ENCODE results near the gene TMEFF2.

Gene TMEFF2

DNA sequence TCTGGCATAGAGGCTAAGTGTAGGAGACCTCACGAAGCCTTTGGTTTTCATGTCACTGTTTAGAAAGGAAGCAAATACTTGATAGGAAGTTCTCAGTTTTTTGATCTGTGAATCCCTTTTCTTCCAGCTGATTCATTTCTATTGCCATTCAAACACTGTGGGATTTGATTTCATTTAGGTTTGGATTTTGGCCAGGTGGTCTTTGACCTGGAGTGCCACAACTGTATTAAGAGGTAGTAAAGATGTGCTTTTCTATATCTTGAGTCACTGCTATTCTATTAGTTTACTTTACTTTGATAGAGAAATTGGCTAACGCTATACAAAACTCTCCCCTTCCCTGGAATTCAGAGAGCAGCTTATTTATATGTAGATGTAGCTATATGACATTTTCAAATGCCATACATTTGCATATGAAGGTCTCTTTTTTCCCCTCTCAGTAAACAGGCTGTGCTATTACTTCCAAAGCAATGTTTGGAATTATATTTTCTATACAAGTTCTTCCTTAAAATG, 215.5 kb downstream of the TMEFF2 start:
- in situ Hi-C loops (cut with MboI; ENCODE audit: low sequenced_read_pairs), result no loop called here

DNA sequence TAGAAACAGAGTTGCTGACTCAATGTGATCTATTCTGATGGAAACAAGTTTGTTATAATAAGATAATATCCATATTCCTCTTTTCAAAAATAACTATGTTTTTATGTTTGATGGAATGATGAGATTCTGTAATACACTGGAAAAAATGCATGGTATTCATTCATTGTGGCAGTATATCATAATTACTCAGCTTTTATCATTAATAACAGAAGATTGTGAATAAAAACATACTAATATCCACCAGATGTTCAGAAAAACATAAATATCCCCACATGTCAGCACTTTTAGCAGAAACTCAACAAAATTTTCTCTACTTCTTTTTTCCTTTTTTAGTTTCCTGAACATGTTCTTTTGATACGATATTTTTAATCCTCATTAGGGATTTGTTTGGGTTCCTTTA, 217.0 kb downstream of the TMEFF2 start:
- in situ Hi-C loops (cut with MboI; ENCODE audit: low sequenced_read_pairs), result no loop called here

- in situ Hi-C loops (cut with MboI; ENCODE audit: low sequenced_read_pairs), result no loop called here
Observed at GRCh38 chr2:191976436-191976835, 218.3 kb downstream of the TMEFF2 start.

DNA sequence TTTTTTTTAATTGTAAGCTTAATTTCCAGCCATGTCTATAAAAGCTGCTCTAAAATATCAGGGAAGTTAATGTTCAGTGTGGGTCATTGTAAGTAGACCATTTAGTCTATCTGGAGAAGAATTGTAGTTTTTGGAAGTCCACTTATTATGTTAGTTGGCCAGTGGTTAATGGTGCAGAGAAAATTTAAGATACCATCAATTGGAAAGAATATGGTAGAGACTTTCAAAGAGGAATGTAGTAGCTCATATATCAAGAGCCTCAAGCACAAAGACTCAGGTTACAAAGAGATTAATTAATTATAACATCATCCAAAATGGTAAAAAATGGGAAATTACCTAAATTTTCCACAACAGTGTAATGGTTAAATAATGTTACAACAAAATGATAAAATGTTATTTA, 220.1 kb downstream of the TMEFF2 start:
- in situ Hi-C loops (cut with MboI; ENCODE audit: low sequenced_read_pairs), result no loop called here

- in situ Hi-C loops (cut with MboI; ENCODE audit: low sequenced_read_pairs), result no loop called here
Observed at GRCh38 chr2:191970867-191971266, 223.9 kb downstream of the TMEFF2 start.

DNA sequence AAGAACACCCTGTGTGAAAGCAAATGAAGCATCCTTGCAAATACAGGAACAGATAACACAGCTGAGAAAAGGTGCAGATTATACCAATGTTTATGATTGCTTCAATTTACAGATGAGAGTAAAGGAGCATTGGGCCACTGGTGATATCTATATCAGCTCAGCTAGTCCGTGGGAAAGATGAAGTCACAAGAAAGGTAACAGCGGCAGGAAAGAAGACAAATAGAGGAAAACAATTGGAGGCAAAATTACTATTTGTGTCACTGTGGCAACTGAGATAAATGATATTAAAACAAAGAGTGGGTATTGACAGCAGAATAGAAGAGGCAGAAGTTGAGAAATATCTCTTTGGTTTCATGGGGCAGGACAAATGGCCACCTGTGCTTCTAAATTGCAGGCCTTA, 226.6 kb downstream of the TMEFF2 start:
- in situ Hi-C loops (cut with MboI; ENCODE audit: low sequenced_read_pairs), result no loop called here

DNA sequence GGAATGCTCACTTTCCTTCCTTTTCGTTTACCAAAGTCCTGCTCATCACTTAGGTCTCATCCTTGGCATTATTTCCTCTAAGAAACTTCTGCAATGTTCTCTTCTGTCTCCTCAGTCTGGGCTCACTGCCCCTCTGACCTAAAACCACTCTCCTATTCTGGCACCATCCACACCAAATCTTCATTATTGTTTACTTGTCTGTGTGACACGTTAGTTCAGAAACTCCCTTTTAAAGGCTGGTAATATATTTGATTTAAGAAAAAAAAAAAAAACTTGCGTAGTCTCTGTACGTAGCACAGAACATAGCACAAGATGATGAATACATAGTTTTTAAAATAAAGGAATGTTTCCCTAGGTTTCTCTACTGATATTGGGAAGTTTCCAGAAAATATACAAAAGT, 229.0 kb downstream of the TMEFF2 start:
- in situ Hi-C loops (cut with MboI; ENCODE audit: low sequenced_read_pairs), result no loop called here

DNA sequence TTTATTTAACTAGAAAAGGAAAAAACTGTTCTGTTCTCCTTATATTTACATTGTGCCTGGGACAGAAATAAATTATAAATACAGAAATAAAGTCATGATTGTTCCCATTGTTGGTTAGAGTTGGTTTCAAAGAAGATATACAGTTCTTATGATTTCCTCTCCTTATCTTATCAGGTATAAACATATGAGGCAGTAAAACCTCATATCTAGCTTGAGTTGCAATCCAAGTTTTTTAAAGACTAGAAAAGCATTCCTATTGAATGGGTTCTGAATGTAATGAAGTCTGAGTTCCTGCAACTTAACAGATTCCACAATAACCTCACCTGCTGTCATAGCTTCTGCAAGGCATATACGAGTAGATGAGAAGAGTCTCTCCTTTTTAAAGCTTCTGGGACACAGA, 233.2 kb downstream of the TMEFF2 start:
- in situ Hi-C loops (cut with MboI; ENCODE audit: low sequenced_read_pairs), result no loop called here

GRCh38 chr2:191959209-191959608, 235.5 kb downstream of the TMEFF2 start:
- in situ Hi-C loops (cut with MboI; ENCODE audit: low sequenced_read_pairs), result no loop called here

- in situ Hi-C loops (cut with MboI; ENCODE audit: low sequenced_read_pairs), result no loop called here
Observed at GRCh38 chr2:191957996-191958860, 236.5 kb downstream of the TMEFF2 start.

DNA sequence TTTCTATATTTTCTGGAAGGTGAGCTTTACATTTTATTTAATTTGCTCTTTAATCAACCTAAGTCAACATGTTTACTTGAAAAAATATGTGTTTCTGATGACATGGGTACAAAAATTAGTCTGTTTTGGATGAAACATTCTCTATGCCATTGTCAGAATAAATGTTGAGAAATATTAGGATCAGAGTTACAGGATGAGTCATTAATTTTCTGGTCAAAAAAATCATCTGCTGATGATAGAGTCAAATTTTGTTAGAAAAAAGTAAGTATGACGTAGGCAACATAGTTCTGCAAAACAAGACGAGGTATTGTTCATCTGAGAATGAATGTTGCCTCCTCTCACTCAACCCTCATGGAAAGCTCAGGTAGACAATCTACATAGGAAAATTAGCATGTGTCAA, 240.3 kb downstream of the TMEFF2 start:
- in situ Hi-C loops (cut with MboI; ENCODE audit: low sequenced_read_pairs), result no loop called here

DNA sequence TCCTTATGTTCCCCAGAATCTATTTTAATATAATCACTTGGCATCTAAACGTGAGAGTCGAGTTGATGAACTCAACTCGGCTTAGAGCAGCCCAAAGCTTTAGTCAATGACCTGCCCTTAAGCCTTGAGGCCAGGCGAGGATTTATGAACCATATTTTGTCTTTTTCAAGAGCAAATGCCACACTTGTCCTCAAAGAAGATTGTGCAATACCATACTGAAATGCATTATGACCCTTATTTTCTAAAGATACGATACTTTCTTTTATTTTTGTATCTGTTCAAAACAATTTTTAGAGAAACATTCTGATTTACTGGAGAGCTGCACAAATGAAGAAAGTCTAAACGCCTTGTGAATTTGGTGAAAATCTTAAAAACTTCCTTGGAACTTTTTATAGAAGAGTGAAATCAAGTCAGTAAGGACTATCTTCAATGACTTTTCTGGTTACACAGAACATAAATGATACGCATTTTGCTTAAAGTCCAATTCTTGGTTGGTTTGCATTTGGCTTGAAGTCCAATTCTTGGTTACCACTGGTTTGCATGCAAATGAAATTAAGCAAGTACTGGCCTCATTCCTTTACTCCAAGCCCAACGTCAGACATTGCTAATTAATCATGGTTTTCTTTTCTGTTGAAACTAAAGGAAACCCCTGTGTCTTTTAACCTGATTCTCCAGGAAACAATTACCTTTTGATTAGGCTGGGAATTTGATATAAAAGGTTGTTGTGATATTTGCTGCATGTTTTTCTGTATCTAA, 242.0 kb downstream of the TMEFF2 start:
- in situ Hi-C loops (cut with MboI; ENCODE audit: low sequenced_read_pairs), result no loop called here

GRCh38 chr2:191951832-191952231, 242.9 kb downstream of the TMEFF2 start:
- in situ Hi-C loops (cut with MboI; ENCODE audit: low sequenced_read_pairs), result no loop called here

DNA sequence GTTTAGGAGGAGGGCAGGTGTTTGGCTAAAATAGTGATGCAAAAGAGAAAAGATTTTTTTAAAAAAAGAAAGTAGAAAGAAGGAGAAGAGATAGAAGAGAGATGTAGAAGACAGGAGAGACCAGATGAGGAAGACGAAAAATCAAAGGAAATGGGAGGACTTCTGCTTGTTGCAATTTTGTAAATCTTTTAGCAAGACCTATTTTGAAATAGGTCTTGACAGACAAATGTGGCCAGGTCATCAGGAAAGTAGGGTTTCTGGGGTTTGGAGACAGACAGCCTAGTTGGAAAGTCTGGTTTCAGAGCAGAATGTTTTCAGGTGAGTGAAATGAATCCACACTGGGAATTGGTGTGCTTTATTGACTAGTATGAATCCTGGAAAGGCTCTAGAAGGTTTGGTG, 243.4 kb downstream of the TMEFF2 start:
- in situ Hi-C loops (cut with MboI; ENCODE audit: low sequenced_read_pairs), result no loop called here

DNA sequence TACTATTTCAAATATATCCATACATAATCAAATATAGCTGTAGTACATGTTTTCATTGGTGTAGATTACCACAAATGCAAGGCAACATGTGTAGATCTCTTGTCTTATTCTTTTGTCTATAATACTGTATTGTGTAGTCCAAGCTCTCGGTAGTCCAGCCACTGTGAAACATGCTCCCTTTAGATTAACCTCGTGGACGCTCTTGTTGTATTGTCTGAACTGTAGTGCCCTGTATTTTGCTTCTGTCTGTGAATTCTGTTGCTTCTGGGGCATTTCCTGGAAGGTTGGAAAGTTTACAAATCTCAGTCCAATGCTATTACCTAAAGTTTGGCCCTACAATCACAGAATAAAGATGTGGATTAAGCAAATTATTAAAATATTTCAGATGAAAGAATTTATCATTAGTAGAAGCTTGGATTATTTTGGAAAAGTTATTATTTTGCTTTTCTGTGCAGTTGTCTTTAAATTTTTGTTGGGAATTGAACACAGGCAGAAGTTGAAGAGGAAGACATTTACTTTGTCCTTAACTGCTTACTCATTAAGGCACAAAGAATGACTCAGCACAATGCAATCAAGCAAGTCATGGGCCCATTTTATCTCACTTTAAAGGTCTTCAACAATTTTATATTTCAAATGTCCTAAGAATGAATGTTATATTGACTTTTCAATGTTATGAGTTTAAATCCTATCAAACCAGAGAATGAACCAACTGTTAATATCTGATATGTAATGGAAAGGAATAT, 244.4 kb downstream of the TMEFF2 start:
- in situ Hi-C loops (cut with MboI; ENCODE audit: low sequenced_read_pairs), result no loop called here

- in situ Hi-C loops (cut with MboI; ENCODE audit: low sequenced_read_pairs), result no loop called here
Observed at GRCh38 chr2:191947235-191947634, 247.5 kb downstream of the TMEFF2 start.

GRCh38 chr2:191946471-191947182, 248.1 kb downstream of the TMEFF2 start:
- in situ Hi-C loops (cut with MboI; ENCODE audit: low sequenced_read_pairs), result no loop called here

DNA sequence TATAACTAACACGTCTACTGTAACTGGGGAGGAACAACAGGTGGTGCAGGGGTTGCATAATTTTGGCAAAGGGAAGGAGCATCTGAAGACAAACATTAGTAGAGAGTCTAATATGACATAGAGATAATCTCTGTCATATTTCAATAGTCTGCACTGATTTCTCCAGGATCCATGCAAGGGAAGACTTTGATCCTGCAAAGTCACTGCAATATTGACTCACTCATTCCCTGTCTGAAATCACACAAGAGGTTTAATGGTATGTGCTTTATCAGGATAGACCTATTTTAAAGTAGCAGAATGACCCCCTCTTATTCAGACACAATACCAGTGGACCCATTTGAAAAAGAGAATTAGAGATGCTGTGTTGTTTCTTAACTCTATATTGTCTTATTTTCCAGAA, 249.1 kb downstream of the TMEFF2 start:
- in situ Hi-C loops (cut with MboI; ENCODE audit: low sequenced_read_pairs), result no loop called here

DNA sequence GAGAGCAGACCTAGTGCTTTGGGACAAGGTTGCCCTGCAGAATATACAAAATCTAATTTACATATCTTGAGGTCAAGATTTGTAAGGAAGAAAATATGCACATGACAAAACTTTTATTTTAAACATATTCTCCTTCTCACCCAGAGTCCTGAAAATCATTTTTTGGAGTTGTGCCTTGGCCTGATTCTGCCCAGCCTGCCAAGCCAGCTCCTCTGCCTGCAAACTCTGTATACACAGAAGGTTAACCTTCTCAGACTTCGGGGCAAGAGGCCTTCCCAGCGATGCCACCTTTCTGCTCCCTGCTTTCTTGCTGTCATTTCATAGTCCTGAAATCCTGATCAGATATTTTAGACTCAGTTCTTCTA, 252.0 kb downstream of the TMEFF2 start:
- in situ Hi-C loops (cut with MboI; ENCODE audit: low sequenced_read_pairs), result no loop called here

DNA sequence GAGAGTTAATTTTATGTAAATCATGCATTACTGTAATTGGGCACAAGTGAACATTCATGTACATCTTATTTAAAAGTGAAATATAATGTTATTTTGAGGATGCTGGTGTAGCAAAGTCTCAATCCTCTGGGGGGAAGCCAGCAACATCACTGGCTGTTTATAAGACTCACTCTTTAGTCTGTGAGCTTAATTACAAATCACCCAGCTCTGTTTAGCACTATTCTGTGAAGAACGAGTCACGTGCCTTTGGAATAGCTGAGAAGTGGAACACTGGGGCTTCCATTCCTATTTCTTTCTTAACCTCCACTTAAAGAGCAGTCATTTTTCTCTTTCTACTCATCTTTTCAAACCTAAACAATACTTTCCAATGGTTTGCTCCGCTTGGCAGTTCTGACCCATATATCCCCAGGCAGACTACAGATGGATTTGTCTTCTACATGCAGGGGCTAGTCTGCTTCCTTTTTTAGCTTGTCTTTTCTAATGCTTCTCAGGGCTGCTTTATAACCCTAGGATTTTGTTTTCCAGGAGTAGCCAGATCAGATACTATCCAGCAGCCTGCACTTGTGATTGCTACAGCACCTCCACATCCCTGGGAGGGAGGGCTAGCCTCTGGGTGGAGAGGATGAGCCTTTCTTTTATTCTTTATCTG, 252.5 kb downstream of the TMEFF2 start:
- in situ Hi-C loops (cut with MboI; ENCODE audit: low sequenced_read_pairs), result no loop called here
